ENCODE measurements around the gene NECTIN2. TPM values are rescaled to one million over a fixed set of nuclear protein-coding genes. Genes with fewer than 3 reads are reported as not detected.

NECTIN2 gene
- total and polyA plus RNA-seq, 8 donors, result 66.9 to 145 (median 81.7) TPM

DNA sequence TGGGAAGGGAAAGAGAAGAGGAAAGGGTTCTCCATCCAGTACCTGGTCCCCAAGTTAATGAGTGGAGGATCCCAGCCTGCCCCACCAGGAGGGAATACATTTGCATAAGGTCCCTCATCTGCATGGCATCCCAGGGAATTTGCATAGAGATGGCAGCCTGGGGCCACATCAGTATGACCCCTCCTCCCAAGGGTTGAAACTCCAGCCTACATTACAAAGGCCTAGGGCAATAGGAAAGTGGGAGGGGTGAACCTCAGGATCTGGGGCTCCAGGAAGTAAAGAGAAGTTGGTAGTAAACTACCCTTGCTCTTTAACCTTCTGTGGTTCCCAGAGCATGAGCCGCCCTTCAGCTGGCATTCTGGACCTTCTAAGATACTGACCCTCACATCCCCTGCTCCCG is 6.8 kb upstream of the NECTIN2 start:
- H3K27ac ChIP-seq, result no peak overlapping the region
- ATAC-seq (no peak), DNase-seq (no peak)
- H3K4me1 ChIP-seq, result peaks cover 0 to 7% of the 10 kb centered on the region in 2 donors
- H3K4me3 ChIP-seq, result no peak overlapping the region
- no peaks in the 10 kb centered on the region for H3K27me3 ChIP-seq
- H3K36me3 ChIP-seq, result no peaks in the 10 kb centered on the region
- TF ChIP-seq, protein P1, sequence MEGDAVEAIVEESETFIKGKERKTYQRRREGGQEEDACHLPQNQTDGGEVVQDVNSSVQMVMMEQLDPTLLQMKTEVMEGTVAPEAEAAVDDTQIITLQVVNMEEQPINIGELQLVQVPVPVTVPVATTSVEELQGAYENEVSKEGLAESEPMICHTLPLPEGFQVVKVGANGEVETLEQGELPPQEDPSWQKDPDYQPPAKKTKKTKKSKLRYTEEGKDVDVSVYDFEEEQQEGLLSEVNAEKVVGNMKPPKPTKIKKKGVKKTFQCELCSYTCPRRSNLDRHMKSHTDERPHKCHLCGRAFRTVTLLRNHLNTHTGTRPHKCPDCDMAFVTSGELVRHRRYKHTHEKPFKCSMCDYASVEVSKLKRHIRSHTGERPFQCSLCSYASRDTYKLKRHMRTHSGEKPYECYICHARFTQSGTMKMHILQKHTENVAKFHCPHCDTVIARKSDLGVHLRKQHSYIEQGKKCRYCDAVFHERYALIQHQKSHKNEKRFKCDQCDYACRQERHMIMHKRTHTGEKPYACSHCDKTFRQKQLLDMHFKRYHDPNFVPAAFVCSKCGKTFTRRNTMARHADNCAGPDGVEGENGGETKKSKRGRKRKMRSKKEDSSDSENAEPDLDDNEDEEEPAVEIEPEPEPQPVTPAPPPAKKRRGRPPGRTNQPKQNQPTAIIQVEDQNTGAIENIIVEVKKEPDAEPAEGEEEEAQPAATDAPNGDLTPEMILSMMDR (IDR thresholded peaks at IDR 0.05), result no peak
- intact Hi-C loops (cut with DNase I), result no loop called here
- no peaks in the 10 kb centered on the region for H3K9me3 ChIP-seq

DNA sequence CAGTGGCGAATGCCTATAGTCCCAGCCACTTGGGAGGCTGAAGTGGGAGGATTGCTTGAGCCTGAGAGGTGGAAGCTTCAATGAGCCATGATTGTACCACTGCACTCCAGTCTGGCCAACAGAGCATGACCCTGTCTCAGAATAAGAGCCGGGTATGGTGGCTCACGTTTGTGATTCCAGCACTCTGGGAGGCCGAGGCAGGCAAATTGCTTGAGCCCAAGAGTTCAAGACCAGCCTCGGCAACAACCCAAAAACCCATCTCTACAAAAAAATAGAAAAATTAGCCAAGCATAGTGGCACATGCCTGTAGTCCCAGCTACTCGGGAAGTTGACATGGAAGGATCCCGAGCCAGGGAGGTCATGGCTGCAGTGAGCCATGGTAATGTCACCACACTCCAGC is 5.3 kb upstream of the NECTIN2 start:
- intact Hi-C loops (cut with DNase I), result loop anchor here in 1 of 2 donors (5.0 kb wide), 1 partner anchor 39 kb away; no protein-coding TSS in a partner anchor
- ATAC-seq, result no peak
- H3K4me3 ChIP-seq, result no peak overlapping the region
- H3K9me3 ChIP-seq, result no peaks in the 10 kb centered on the region
- H3K27ac ChIP-seq, result peak overlapping the region in 1 of 2 donors; percentile 13
- no peak for DNase-seq
- H3K27me3 ChIP-seq, result no peaks in the 10 kb centered on the region
- H3K36me3 ChIP-seq, result no peaks in the 10 kb centered on the region
- TF ChIP-seq, protein P1 (IDR thresholded peaks at IDR 0.05), result no peak
- peaks cover 5 to 16% of the 10 kb centered on the region in 2 donors for H3K4me1 ChIP-seq

DNA sequence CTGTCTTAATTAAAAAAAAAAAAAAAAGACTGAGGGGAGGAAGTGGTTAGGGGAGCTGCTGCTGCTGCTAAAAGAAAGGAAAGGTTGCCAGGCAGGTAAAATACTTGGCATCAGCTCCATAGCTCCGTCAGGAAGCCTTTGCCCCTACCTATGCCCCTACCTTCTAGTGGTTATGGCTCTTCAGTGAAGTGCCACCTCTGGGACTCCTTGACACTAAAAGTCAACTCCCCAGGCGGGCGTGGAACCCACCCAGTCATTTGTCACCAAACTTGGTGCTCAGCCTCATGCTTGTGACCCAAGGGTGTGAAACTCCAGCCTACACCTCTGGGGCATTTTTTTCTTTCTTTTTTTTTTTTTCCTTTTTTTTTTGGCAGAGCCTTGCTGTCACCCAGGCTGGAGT is 4.9 kb upstream of the NECTIN2 start:
- intact Hi-C loops (cut with DNase I), result loop anchor here in 1 of 2 donors (5.0 kb wide), 1 partner anchor 39 kb away; no protein-coding TSS in a partner anchor
- peak in 2 of 4 donors; percentile 65 to 84 for DNase-seq
- H3K9me3 ChIP-seq, result no peaks in the 10 kb centered on the region

DNA sequence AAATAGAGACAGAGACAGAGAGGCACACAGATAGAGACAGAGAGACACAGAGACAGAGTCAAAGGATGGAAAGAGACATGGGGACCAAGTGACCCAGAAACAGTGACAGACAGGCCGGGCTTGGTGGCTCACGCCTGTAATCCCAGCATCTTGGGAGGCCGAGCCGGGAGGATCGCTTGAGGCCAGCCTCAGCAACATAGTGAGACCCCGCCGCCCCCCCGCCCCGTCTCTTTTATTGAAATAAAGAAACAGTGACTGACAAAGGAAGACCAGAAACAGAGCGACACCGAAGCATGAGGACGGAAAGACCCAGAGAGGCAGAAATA is 848 bp upstream of the NECTIN2 start:
- intact Hi-C loops (cut with DNase I), result no loop called here

More for the DNA sequence above, 4.9 kb upstream of the NECTIN2 start:
- Histone ChIP-seq H3K4me1 (peaks cover 5 to 16% of the 10 kb centered on the region in 2 donors), H3K4me3 (no peak overlapping the region), H3K36me3 (no peaks in the 10 kb centered on the region), H3K27me3 (no peaks in the 10 kb centered on the region), H3K27ac (peak overlapping the region in 1 of 2 donors; percentile 65)
- TF ChIP-seq, protein P1 (IDR thresholded peaks at IDR 0.05), result no peak
- peak; percentile 6 for ATAC-seq

DNA sequence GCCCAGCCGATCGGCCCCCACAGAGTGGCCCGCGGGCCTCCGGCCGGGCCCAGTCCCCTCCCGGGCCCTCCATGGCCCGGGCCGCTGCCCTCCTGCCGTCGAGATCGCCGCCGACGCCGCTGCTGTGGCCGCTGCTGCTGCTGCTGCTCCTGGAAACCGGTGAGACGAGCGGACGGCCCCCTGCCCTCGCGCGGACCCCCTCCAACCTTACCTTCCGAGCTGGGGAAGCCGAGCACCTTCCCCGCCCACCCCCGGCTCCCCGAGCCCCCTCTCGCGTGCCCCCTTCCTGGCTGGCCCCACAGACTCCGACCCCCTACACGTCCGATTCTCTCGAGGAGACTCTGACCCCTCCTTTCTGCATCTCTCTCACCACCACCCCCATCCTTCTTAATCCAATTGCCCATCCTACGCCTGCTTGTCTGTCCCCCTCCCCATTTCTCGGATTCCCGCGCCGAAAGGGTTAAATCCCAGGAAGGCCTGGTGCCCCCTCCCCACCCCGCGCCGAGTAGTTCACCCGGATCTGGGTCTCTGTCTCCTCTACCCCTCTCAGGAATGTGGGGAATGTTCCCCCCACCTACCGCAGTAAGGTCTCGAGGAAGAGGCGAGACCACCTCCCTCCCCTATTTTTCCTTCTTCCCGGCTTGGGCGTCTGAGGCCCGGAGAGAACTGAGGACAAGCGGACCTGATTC is 502 bp downstream of the NECTIN2 start:
- DNase-seq, result peak in 3 of 4 donors; percentile 45 to 60 (median 50)
- intact Hi-C loops (cut with DNase I), result no loop called here
- TF ChIP-seq, protein P1 (IDR thresholded peaks at IDR 0.05), result no peak
- no peak for ATAC-seq
- peaks cover 13 to 60% of the 10 kb centered on the region in 2 donors for H3K4me1 ChIP-seq
- peaks cover 0 to 3% of the 10 kb centered on the region in 2 donors for H3K36me3 ChIP-seq
- H3K27ac ChIP-seq, result peak overlapping the region; percentile 93 to 96
- no peaks in the 10 kb centered on the region for H3K9me3 ChIP-seq
- no peaks in the 10 kb centered on the region for H3K27me3 ChIP-seq
- peak overlapping the region; percentile 85 to 96 for H3K4me3 ChIP-seq

More for the DNA sequence above, 848 bp upstream of the NECTIN2 start:
- no peaks in the 10 kb centered on the region for H3K9me3 ChIP-seq
- ATAC-seq, result no peak
- H3K27ac ChIP-seq, result peak overlapping the region; percentile 82 to 87
- TF ChIP-seq, protein P1 (IDR thresholded peaks at IDR 0.05), result no peak
- peaks cover 11 to 49% of the 10 kb centered on the region in 2 donors for H3K4me1 ChIP-seq
- H3K4me3 ChIP-seq, result peak overlapping the region; percentile 27 to 85
- H3K27me3 ChIP-seq, result no peaks in the 10 kb centered on the region
- peak in 1 of 4 donors; percentile 50 for DNase-seq
- H3K36me3 ChIP-seq, result no peaks in the 10 kb centered on the region
